GM11168 (cell line): ENCODE results near the gene RASL12.
"Not testable (repeated sequence)": the region's sequence is repeated elsewhere in the genome, so short reads cannot be mapped to it uniquely, and the experiment has no call there.

Source experiments
- in situ Hi-C: fragments of 300-500 bp; cut with MboI; formaldehyde crosslinking; loops from one replicate; pipeline ENCODE4 v1.12.0; 2022; ENCODE audit warnings: low sequenced_read_pairs; ENCODE audit not compliant: unreplicated experiment

RASL12 gene

DNA sequence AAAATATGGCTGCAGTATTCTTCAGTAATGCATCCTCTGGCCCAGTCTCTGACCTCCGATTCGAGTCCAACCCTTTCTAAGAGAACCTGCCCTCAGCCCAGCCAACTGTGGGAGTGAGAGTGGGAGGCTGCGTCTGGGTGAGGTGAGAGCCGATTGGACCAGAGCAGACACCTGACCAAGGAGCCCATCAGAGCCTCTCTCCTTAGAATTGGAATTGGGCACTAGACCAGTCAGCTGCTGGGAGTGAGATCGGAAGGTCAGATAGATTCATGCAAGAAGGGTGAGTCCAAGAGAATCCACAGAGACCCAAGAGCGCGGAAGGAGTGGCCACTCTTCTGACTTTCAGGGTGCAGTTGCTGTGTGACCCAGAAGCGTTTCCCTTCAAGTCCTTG is 10.2 kb downstream of the RASL12 start:
- in situ Hi-C loops: no loop called here

DNA sequence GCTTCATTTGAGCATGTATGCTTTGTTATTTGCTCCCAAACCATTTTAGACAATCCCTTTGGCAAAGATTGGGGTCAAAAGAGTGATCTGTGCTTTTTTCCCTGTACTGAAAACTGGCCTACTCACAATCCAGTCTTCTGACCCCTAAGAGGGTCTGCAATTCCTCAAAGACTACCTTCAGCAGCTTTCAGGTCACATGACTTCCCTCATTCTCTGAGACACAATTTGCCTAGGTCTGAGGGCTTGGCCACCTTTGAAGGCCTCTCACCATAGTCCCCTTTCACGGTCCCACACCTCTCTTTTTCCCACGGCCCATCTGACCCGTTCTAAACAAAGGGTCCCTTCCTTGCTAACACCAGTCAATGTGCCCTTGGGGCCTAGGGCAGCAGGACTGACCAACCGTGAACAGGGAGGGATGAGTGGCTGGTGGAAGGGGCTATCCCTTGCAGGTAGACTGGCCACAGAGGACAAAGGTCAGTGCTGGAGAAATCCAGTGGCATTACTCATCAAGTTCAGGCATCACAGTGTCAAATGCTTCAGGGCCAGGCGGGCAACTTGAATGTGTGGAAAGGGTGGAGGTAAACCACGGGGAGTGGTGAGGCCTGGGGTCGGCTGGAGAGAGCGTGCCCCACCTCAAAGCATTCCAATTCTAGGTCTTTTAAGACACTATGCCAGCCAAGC is 10.8 kb downstream of the RASL12 start:
- in situ Hi-C loops: no loop called here

DNA sequence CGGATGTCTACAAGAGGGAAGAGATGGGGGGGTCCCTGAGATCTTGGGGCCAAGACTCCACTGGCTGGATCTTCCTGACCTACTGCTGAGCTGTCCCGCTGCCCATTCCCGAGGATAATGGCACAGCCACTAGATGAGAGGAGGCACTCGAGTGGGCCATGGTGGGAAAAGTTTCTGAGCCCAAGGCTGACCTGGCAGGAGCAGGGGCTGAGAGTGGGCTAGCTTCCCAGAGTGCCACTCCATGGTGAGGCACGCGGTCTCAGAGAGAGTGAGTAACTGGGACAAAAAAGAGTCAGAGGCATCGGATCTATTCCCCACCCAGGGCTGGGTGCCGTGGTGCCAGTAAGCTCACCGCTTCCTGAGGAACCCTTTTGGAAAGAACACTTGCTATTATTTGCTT is 11.7 kb downstream of the RASL12 start:
- in situ Hi-C loops: no loop called here

DNA sequence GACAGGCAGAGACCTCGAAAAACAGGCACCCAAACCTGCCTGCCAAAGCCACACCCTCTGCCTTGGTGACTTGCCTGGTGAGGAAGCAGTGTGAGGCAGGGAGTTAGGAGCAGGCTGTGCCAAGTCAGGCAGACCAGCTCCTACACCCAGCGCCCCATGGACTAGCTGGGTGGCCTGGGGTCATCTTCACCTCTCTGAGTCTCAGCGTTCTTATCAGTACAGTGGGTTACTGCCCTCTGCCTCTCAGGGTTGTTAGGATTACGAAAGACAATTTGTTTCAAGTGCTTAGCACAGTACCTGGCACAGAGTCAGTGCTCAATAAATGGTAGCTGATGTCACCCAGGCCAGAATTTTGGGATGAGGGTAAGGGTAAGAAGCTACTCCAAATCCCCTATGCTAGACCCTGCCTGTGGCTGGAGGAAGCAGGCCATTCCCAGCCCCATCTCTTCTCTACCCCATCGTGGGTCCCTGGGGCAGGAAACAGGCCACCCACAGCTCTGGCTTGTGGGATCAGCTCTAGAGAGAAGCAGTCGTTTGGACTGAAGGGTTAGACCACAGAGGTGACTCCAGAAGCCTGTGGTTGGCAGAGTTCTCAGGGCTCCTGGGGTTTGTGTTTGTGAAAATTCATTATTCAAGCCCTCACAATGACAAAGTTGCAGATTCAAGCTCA is 12.5 kb downstream of the RASL12 start:
- in situ Hi-C loops: no loop called here

DNA sequence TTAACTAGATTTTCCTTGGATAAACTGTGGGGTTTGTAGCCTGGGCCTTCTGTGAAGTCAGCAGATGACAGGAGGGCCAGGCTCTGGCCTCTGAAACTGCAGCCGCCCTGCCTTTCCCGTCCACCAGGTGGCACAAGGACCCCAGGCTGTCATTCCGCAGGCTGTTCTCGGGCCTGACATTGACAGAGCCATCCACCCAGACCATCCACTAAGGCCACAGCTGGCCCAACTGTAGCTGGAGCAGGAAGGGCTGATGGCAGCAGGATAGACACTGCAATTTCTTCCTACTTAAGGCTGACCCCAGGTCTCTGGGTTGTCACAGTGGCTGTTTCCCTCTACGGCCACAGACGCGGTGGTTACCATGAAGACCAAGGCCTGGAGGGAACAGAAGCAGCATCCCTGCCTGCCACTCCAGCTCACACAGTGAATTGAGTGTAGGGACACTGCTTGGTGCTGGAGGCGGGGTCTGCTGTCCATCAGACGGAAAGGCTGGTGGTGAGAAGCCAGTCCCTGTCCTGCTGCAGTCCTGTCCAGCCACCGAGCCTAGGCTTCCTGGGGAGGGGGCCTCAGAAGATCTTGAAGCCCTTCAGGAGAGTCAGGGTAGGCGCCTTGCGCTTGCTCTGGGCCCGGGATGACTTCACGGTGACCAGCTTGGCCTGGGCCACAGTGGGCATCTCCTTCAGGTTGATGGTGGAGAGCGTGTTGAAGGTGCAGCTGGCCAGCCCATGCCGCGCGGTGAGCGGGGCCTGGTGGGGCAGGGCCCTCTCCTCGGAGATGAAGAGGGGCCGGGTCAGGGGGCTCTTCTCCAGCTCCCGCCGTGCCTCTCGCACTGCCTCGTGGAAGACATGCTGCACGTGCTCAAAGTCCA is 13.2 kb downstream of the RASL12 start:
- in situ Hi-C loops: no loop called here

DNA sequence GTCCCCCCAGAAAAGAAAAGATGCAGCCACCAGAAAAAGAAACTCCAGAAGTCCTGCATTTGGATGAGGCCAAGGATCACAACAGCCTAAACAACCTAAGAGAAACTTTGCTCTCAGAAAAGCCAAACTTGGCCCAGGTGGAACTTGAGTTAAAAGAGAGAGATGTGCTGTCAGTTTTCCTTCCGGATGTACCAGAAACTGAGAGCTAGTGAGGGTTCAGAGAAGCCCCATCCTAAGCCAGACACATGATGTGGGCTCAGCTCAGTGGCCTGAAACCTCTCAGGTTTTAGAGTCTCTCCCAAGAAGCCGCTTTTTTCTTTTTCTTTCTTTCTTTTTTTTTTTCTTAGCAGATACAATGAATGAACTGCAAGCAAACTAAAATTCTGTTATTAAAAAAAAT is 14.8 kb downstream of the RASL12 start:
- in situ Hi-C loops: no loop called here

DNA sequence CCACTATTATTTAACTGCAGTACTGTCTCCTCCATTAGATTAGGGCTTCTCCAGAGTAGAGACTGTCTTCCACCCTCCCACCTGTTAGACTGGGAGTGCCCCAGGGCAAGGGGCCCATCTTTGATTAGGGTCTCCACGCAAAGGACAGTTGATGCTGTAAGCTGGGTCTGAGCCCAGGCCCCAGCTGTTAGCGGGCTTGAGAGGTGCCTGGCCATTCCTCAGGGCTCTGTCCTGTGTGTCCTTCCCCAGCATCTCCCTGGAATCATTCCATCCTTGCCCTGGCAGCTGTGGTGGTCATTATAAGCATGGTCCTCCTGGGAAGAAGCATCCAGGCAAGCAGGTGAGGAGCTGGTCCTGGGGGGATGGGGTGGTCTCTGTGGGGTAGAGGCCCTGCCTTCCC is 16.5 kb downstream of the RASL12 start:
- in situ Hi-C loops: no loop called here

DNA sequence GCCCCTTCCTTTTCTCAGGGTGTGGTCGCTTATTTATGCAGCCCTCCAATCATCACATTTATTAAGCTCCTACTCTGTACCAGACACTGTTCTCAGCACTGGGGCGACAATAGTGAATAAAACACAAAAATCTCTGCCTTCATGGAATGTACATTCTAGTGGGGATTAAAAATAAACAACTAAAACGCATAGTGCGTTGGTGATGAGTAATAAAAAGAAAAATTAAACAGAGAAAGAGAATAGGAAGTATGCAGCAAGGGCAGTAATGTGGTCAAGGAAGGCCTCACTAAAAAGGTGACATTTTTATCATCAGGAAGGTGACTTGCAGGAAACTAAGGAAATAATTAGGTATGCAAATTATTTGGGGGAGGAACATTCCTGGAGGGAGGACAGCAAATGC is 17.5 kb downstream of the RASL12 start:
- in situ Hi-C loops: no loop called here

DNA sequence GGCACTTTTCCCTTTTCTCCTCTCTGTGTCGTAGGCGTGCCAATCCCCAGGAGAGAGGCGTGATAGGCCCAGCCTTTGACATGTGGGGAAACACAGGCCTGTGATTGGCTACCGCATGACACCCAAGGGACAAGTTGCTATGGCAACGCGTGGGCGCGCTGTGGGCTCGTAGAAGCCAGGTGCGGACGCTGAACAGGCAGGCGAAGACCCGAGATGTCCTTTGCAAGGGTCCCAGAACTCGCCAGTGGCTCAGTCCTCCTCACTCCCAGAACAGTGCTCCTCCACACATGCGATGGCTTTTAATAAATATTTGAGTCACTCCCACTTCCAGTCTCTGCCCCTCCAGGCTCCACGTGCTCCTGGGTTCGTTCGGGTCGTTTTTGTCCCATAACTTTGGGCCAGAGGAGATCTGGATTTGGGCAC is 18.4 kb downstream of the RASL12 start:
- in situ Hi-C loops: no loop called here

DNA sequence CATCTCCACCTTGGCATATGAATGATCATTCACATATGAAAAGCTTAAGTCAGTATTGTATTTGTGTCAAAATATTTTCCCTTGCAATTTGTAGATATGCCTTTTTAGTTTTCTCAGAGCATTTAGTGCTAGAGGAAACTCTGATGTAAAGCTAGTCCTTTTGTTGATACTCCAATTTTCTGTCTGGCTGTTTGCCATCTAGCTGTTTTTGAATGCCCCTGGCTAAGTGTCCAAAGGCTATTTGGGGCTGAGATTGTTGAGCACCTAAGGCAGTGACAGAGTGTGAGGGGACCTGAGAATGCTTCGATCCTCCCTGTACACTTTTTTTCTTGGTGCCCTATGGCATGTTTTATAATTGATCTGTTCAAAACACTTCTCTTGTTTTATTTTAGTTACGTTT is 19.6 kb downstream of the RASL12 start:
- in situ Hi-C loops: no loop called here

DNA sequence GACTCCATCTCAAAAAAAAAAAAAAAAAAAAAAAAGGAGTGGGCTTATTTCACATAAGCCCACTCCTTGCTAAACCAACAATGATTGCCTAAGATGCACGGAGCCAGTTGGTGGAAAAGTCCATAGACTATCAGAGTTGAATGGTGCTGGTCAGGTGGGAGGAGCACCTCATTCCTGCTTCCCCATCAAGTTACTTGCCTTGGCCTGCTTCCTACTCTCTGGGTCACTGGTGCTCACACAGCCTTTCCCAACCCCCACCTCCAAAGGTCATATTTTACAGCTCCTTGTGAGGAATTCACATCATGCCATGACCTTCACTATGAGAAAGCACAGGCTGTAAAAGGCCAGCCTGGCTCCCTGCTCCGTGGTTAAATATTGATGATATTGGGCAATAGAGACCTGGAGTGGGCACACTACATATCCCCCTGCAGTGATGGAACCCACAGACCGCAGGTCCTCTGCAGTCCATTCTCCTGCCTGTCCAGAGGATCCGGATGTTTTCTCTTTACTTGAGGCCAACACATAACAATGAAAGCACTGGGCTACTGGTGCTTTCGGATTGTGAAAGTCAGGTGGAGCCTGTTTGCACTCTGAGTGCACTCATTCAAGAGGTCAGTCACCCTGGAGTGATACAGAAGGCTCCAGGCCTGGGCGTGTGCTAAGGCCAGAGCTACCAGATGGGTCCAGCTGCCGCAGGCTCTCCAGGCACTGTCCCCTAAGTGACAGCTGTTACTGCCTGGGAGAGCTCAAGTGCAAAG is 22.9 kb downstream of the RASL12 start, which contains the start of gene SLC51B:
SLC51B (plus strand) TSS at position 664 of the 758 bp plus-strand sequence. CDS start 4,618 bp downstream, outside the sequence.
- in situ Hi-C loops: no loop called here

DNA sequence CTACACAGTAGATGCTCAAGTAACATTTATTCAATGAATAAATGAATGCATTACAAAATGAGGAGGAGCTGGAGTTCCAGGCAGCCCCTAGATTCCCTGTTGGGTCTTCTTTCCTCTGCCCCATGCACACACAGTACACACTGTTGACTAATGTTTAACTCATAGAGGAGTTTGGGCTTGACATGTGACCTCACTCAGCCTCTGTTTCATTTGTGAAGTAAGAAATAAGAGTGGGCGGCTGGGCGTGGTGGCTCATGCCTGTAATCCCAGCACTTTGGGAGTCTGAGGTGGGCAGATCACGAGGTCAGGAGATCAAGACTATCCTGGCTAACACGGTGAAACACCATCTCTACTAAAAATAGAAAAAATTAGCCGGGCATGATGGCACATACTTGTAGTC is 23.6 kb downstream of the RASL12 start:
- in situ Hi-C loops: not testable (repeated sequence)

DNA sequence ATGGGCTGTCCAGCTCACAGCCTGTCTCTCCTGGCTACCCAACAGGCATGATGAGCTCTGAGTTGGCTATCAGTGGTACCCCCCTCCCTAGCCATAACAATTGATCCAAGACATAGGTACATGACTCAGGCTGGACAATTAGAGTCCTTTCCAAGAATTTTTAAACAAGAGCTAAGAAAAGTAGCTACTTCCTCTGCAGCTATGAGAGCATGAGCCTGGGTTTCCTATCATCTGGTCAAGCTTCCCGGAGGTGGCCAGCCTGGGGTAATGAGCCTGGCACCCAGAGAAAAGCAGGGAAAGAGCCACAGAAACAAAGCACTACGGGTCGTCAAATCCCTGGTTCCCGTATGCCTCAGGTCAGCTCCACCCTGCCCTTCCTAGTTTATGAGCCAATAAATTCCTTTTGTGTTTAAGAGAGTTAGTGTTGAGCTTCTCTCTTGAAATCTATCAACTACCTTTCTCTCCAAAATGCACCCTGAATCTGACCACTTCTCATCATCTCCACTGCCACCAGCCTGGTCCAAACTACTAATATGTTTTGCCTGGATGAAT is 24.9 kb downstream of the RASL12 start:
- in situ Hi-C loops: no loop called here

DNA sequence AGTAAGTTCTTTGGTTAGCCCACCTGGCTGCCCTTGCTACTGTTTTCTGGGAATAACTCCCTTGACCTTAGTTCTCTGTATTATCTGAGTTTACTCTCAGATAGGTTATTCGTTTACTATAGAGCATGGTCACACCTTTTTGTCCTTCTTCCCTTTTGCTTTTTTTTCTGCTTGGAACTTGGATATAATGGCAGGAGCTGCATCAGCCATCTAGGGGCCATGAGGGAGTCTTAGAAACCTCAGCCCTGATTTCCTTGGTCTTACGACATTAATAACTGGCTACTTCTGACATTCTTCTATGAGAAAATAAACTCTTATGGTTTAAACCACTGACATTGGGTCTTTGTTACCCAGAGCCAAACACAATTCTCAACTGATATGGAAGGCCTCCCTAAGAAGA is 26.0 kb downstream of the RASL12 start:
- in situ Hi-C loops: no loop called here

DNA sequence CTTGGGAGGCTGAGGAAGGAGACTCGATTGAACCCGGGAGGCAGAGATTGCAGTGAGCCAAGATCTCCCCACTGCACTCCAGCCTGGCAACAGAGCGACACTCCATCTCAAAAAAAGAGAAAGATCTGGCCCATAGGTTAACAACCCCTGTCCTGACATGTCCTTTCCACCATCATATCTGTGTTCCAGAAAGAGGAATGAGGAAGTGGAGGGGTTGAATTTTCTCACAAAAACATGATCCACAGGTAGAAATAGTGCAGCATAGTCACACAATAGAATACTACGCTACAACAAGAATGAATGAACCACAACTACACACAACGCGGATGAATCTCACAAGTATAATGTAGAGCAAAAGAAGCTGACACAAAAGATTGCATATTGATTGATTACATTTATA is 27.3 kb downstream of the RASL12 start:
- in situ Hi-C loops: no loop called here

DNA sequence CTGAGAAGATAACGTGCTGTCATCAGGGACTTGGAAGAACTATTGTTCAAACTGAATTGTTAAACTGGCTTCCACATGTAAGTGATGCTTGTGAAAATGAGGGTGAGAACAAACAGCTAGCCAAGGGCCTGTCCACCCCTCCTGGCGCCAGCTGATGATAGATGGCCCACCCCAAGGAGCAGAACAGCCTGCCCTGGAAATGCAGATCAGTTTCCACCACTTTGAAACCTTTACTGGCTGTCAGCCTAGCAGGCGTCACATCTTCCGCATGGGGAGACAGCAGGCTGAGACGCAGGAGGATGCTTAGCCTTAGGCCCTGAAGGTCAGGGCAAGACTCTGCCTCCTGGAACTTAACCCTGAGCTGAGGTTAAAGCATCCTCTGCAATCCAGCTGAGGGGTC is 29.0 kb downstream of the RASL12 start:
- in situ Hi-C loops: no loop called here

DNA sequence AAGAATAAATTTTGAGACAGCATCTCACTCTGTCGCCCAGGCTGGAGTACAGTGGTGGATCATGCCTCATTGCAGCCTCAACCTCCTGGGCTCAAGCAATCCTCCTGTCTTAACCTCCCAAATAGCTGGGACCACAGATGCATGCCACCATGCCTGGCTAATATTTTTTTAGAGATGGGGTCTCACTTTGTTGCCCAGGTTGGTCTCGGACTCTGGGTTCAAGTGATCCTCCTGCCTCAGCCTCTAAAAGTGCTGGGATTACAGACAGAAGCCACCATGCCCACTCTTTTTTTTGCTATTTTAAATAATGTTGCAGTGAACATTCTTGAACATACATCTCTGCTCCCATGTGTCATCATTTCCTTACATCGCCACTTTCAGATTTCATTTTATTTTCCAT is 29.4 kb downstream of the RASL12 start:
- in situ Hi-C loops: no loop called here

DNA sequence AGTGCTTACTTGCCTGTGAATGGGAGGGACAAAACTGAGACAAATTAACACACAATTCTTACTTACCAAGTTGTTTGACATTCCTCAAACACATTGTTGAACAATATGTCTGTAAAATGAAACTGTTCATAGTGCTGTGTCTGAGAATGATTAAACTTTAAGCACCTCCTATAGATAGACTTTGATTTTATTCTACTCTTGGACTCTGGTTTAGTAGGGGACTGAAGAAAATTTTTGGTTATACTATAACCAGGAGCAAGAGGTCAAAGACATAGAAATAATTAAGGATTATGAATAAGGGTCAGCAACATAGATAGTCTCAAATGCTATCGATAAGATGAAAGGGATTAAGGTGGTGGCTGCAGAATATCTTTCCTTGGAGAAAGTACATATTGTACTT is 30.5 kb downstream of the RASL12 start:
- in situ Hi-C loops: no loop called here

DNA sequence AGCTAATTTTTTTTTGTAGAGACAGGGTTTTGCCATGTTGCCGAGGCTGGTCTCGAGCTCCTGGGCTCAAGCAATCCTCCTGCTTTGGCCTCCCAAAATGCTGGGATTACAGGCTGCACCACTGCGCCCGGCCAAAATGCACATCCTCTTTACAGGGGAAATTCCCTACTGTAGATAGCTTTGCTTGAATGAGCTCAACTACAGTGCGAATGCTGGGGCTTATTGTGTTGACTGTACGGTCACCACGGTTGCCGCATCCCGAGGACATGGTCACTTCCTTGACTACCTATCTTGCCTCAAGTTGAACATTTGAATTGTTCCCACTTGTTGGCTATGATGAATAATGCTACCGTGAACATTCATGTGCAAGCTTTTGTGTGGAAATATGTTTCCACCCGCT is 33.1 kb downstream of the RASL12 start:
- in situ Hi-C loops: no loop called here

DNA sequence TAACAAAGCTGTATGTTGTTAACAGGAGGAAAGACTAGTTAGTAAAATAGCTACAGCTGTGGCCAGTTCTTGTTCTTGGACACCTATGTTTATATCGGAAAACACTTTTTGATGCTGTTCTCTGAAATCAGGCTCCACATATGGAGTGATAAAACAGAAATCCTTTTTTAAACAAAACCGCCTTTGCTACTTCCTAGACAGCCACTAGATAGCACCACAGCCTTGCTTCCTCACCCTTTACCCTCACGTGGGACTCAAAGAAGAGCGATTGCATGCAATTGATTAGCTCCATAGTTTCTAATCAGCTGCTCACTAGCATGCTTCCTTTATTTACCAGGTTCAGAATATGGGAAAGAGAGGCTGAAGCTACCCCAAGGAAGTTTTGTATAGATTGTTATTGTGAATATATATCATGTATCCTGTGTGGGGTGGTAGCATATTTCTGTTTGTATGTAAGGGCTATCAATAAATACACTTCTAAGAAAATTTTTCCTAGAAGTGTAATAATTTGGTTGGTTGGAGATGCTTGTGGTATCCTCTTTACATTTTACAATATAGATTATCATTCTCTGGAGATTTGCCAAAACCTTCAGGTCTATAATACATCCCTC is 34.0 kb downstream of the RASL12 start:
- in situ Hi-C loops: no loop called here
